Measurements from ENCODE around the gene TUNAR.

The TUNAR gene

GRCh38 chr14:95910628-95911027 lies 34.0 kb downstream of the TUNAR start:
- no peak for DNase-seq
- CTCF ChIA-PET, result no interaction called here
- 73% methylated on average over 3 of the region's 4 CpGs for WGBS (ENCODE audit: insufficient coverage)
- POLR2A ChIA-PET, result no interaction called here
- Histone ChIP-seq H3K36me3 (ENCODE audit: control insufficient read depth in 4 of 4, insufficient read depth in 4 of 4, low read length in 3 of 4) (no peaks in the 10 kb centered on the region), H3K4me1 (ENCODE audit: control extremely low read depth in 1 of 4, control insufficient read depth in 4 of 4, insufficient read depth in 4 of 4, low read length in 3 of 4) (no peaks in the 10 kb centered on the region), H3K4me3 (ENCODE audit: control insufficient read depth in 1 of 7, extremely low read depth in 1 of 7, insufficient read depth in 4 of 7, low read depth in 2 of 7, low read length in 6 of 7) (no peak overlapping the region), H3K27ac (ENCODE audit: insufficient read depth in 1 of 2, low read depth in 1 of 2, low read length in 2 of 2, poor library complexity in 1 of 2, severe bottlenecking in 2 of 2) (no peak overlapping the region), H3K9me3 (ENCODE audit: control extremely low read depth in 1 of 5, control insufficient read depth in 4 of 5, insufficient read depth in 2 of 5, low read depth in 1 of 5, low read length in 4 of 5) (no peaks in the 10 kb centered on the region), H3K27me3 (replicated peaks in 2 of 5; ENCODE audit: control insufficient read depth in 4 of 5, insufficient read depth in 5 of 5, low read length in 4 of 5) (peaks cover 0 to 13% (median 0%) of the 10 kb centered on the region in 5 experiments)

- CTCF ChIA-PET, result no interaction called here
- POLR2A ChIA-PET, result no interaction called here
- H3K4me3 ChIP-seq (ENCODE audit: control insufficient read depth in 1 of 7, extremely low read depth in 1 of 7, insufficient read depth in 4 of 7, low read depth in 2 of 7, low read length in 6 of 7), result no peak overlapping the region
- no peaks in the 10 kb centered on the region for H3K4me1 ChIP-seq (ENCODE audit: control extremely low read depth in 1 of 4, control insufficient read depth in 4 of 4, insufficient read depth in 4 of 4, low read length in 3 of 4)
- WGBS (ENCODE audit: insufficient coverage), result 98% methylated on average over 6 of the region's 7 CpGs
- peaks cover 0 to 16% (median 0%) of the 10 kb centered on the region in 5 experiments for H3K27me3 ChIP-seq (replicated peaks in 2 of 5; ENCODE audit: control insufficient read depth in 4 of 5, insufficient read depth in 5 of 5, low read length in 4 of 5)
- no peak overlapping the region for H3K27ac ChIP-seq (ENCODE audit: insufficient read depth in 1 of 2, low read depth in 1 of 2, low read length in 2 of 2, poor library complexity in 1 of 2, severe bottlenecking in 2 of 2)
- no peaks in the 10 kb centered on the region for H3K36me3 ChIP-seq (ENCODE audit: control insufficient read depth in 4 of 4, insufficient read depth in 4 of 4, low read length in 3 of 4)
- no peaks in the 10 kb centered on the region for H3K9me3 ChIP-seq (ENCODE audit: control extremely low read depth in 1 of 5, control insufficient read depth in 4 of 5, insufficient read depth in 2 of 5, low read depth in 1 of 5, low read length in 4 of 5)
- DNase-seq, result no peak
These were observed 34.8 kb downstream of the TUNAR start for GRCh38 chr14:95911456-95911855.

- no peaks in the 10 kb centered on the region for H3K36me3 ChIP-seq (ENCODE audit: control insufficient read depth in 4 of 4, insufficient read depth in 4 of 4, low read length in 3 of 4)
- ChIA-PET CTCF (interaction anchor here (0.6 kb wide), 1 partner anchor 1322 kb away, joined by 3 read pairs; no protein-coding TSS in a partner anchor), POLR2A (no interaction called here)
- H3K9me3 ChIP-seq (ENCODE audit: control extremely low read depth in 1 of 5, control insufficient read depth in 4 of 5, insufficient read depth in 2 of 5, low read depth in 1 of 5, low read length in 4 of 5), result no peaks in the 10 kb centered on the region
- H3K4me3 ChIP-seq (ENCODE audit: control insufficient read depth in 1 of 7, extremely low read depth in 1 of 7, insufficient read depth in 4 of 7, low read depth in 2 of 7, low read length in 6 of 7), result no peak overlapping the region
- 61% methylated on average over 5 of the region's 7 CpGs for WGBS (ENCODE audit: insufficient coverage)
- peaks cover 0 to 21% (median 2%) of the 10 kb centered on the region in 5 experiments for H3K27me3 ChIP-seq (replicated peaks in 2 of 5; ENCODE audit: control insufficient read depth in 4 of 5, insufficient read depth in 5 of 5, low read length in 4 of 5)
- no peaks in the 10 kb centered on the region for H3K4me1 ChIP-seq (ENCODE audit: control extremely low read depth in 1 of 4, control insufficient read depth in 4 of 4, insufficient read depth in 4 of 4, low read length in 3 of 4)
- DNase-seq, result no peak
- H3K27ac ChIP-seq (ENCODE audit: insufficient read depth in 1 of 2, low read depth in 1 of 2, low read length in 2 of 2, poor library complexity in 1 of 2, severe bottlenecking in 2 of 2), result no peak overlapping the region
These were observed 38.7 kb downstream of the TUNAR start for GRCh38 chr14:95915330-95915729.

- no peak overlapping the region for H3K4me3 ChIP-seq (ENCODE audit: control insufficient read depth in 1 of 7, extremely low read depth in 1 of 7, insufficient read depth in 4 of 7, low read depth in 2 of 7, low read length in 6 of 7)
- POLR2A ChIA-PET, result no interaction called here
- 12% methylated on average over 3 of the region's 6 CpGs for WGBS (ENCODE audit: insufficient coverage)
- H3K9me3 ChIP-seq (ENCODE audit: control extremely low read depth in 1 of 5, control insufficient read depth in 4 of 5, insufficient read depth in 2 of 5, low read depth in 1 of 5, low read length in 4 of 5), result no peaks in the 10 kb centered on the region
- no peak for DNase-seq
- no peaks in the 10 kb centered on the region for H3K4me1 ChIP-seq (ENCODE audit: control extremely low read depth in 1 of 4, control insufficient read depth in 4 of 4, insufficient read depth in 4 of 4, low read length in 3 of 4)
- H3K27me3 ChIP-seq (replicated peaks in 2 of 5; ENCODE audit: control insufficient read depth in 4 of 5, insufficient read depth in 5 of 5, low read length in 4 of 5), result peaks cover 0 to 21% (median 4%) of the 10 kb centered on the region in 5 experiments
- no peaks in the 10 kb centered on the region for H3K36me3 ChIP-seq (ENCODE audit: control insufficient read depth in 4 of 4, insufficient read depth in 4 of 4, low read length in 3 of 4)
- no peak overlapping the region for H3K27ac ChIP-seq (ENCODE audit: insufficient read depth in 1 of 2, low read depth in 1 of 2, low read length in 2 of 2, poor library complexity in 1 of 2, severe bottlenecking in 2 of 2)
- CTCF ChIA-PET, result no interaction called here
These were observed 41.8 kb downstream of the TUNAR start for GRCh38 chr14:95918466-95918865.

- Histone ChIP-seq H3K36me3 (ENCODE audit: control insufficient read depth in 4 of 4, insufficient read depth in 4 of 4, low read length in 3 of 4) (no peaks in the 10 kb centered on the region), H3K27me3 (replicated peaks in 2 of 5; ENCODE audit: control insufficient read depth in 4 of 5, insufficient read depth in 5 of 5, low read length in 4 of 5) (peaks cover 0 to 9% (median 4%) of the 10 kb centered on the region in 5 experiments), H3K9me3 (ENCODE audit: control extremely low read depth in 1 of 5, control insufficient read depth in 4 of 5, insufficient read depth in 2 of 5, low read depth in 1 of 5, low read length in 4 of 5) (no peaks in the 10 kb centered on the region), H3K4me3 (ENCODE audit: control insufficient read depth in 1 of 7, extremely low read depth in 1 of 7, insufficient read depth in 4 of 7, low read depth in 2 of 7, low read length in 6 of 7) (no peak overlapping the region), H3K27ac (ENCODE audit: insufficient read depth in 1 of 2, low read depth in 1 of 2, low read length in 2 of 2, poor library complexity in 1 of 2, severe bottlenecking in 2 of 2) (no peak overlapping the region), H3K4me1 (ENCODE audit: control extremely low read depth in 1 of 4, control insufficient read depth in 4 of 4, insufficient read depth in 4 of 4, low read length in 3 of 4) (no peaks in the 10 kb centered on the region)
- 96% methylated on average over 6 of the region's 11 CpGs for WGBS (ENCODE audit: insufficient coverage)
- DNase-seq, result no peak
- ChIA-PET CTCF (no interaction called here), POLR2A (no interaction called here)
These were observed 44.3 kb downstream of the TUNAR start for GRCh38 chr14:95920769-95921438.

- CTCF ChIA-PET, result no interaction called here
These were observed 45.4 kb downstream of the TUNAR start for GRCh38 chr14:95922080-95922479.

GRCh38 chr14:95928751-95929150 lies 52.1 kb downstream of the TUNAR start:
- H3K27me3 ChIP-seq (replicated peaks in 2 of 5; ENCODE audit: control insufficient read depth in 4 of 5, insufficient read depth in 5 of 5, low read length in 4 of 5), result peaks cover 0 to 1% (median 0%) of the 10 kb centered on the region in 5 experiments
- H3K36me3 ChIP-seq (ENCODE audit: control insufficient read depth in 4 of 4, insufficient read depth in 4 of 4, low read length in 3 of 4), result no peaks in the 10 kb centered on the region
- CTCF ChIA-PET, result no interaction called here
- POLR2A ChIA-PET, result no interaction called here
- WGBS (ENCODE audit: insufficient coverage), result 100% methylated on average over 1 of the region's 2 CpGs
- no peaks in the 10 kb centered on the region for H3K4me1 ChIP-seq (ENCODE audit: control extremely low read depth in 1 of 4, control insufficient read depth in 4 of 4, insufficient read depth in 4 of 4, low read length in 3 of 4)
- no peaks in the 10 kb centered on the region for H3K9me3 ChIP-seq (ENCODE audit: control extremely low read depth in 1 of 5, control insufficient read depth in 4 of 5, insufficient read depth in 2 of 5, low read depth in 1 of 5, low read length in 4 of 5)
- DNase-seq, result no peak
- no peak overlapping the region for H3K4me3 ChIP-seq (ENCODE audit: control insufficient read depth in 1 of 7, extremely low read depth in 1 of 7, insufficient read depth in 4 of 7, low read depth in 2 of 7, low read length in 6 of 7)
- no peak overlapping the region for H3K27ac ChIP-seq (ENCODE audit: insufficient read depth in 1 of 2, low read depth in 1 of 2, low read length in 2 of 2, poor library complexity in 1 of 2, severe bottlenecking in 2 of 2)

More at GRCh38 chr14:95922080-95922479, 45.4 kb downstream of the TUNAR start:
- DNase-seq, result no peak
- Histone ChIP-seq H3K4me1 (ENCODE audit: control extremely low read depth in 1 of 4, control insufficient read depth in 4 of 4, insufficient read depth in 4 of 4, low read length in 3 of 4) (no peaks in the 10 kb centered on the region), H3K27ac (ENCODE audit: insufficient read depth in 1 of 2, low read depth in 1 of 2, low read length in 2 of 2, poor library complexity in 1 of 2, severe bottlenecking in 2 of 2) (no peak overlapping the region), H3K4me3 (ENCODE audit: control insufficient read depth in 1 of 7, extremely low read depth in 1 of 7, insufficient read depth in 4 of 7, low read depth in 2 of 7, low read length in 6 of 7) (no peak overlapping the region), H3K27me3 (replicated peaks in 2 of 5; ENCODE audit: control insufficient read depth in 4 of 5, insufficient read depth in 5 of 5, low read length in 4 of 5) (peaks cover 0 to 5% (median 4%) of the 10 kb centered on the region in 5 experiments), H3K9me3 (ENCODE audit: control extremely low read depth in 1 of 5, control insufficient read depth in 4 of 5, insufficient read depth in 2 of 5, low read depth in 1 of 5, low read length in 4 of 5) (no peaks in the 10 kb centered on the region), H3K36me3 (ENCODE audit: control insufficient read depth in 4 of 4, insufficient read depth in 4 of 4, low read length in 3 of 4) (no peaks in the 10 kb centered on the region)
- POLR2A ChIA-PET, result no interaction called here
- WGBS (ENCODE audit: insufficient coverage), result 98% methylated on average over 4 of the region's 4 CpGs
